HepG2 (cell line): ENCODE measurements around the gene PAFAH1B1. TPM values are rescaled to one million over a fixed set of nuclear protein-coding genes. Genes with fewer than 3 reads are reported as not detected.

Source experiments
- CTCF ChIP-seq: sonication (generic); formaldehyde crosslinking; IDR thresholded peaks from 2 replicates; pipeline ENCODE4 v1.5.0; 2020; ENCODE audit warnings: mild to moderate bottlenecking, missing genetic modification reagents, moderate library complexity
- IKZF1 ChIP-seq: fragments of 450-650 bp; IDR thresholded peaks from 2 replicates; pipeline ENCODE4 v1.7.1; 2016
- MTA3 ChIP-seq: sonication (generic); formaldehyde crosslinking; IDR thresholded peaks from 2 replicates; pipeline ENCODE4 v1.4.0; 2020; ENCODE audit warnings: missing genetic modification reagents
- SATB2 ChIP-seq: sonication (generic); formaldehyde crosslinking; IDR thresholded peaks from 2 replicates; pipeline ENCODE4 v1.5.0; 2020; ENCODE audit warnings: missing genetic modification reagents
- SETDB1 ChIP-seq: sonication (generic); formaldehyde crosslinking; IDR thresholded peaks from 2 replicates; pipeline ENCODE4 v1.5.1; 2020; ENCODE audit warnings: missing genetic modification reagents, mild to moderate bottlenecking, borderline replicate concordance
- SIN3B ChIP-seq: fragments of 150-350 bp; IDR thresholded peaks from 2 replicates; pipeline ENCODE4 v1.6.1; 2014; ENCODE audit warnings: low read length
- SMARCE1 ChIP-seq: fragments of 450-650 bp; IDR thresholded peaks from 2 replicates; pipeline ENCODE4 v1.6.1; 2017; ENCODE audit warnings: borderline replicate concordance
- STAG1 ChIP-seq: sonication (generic); formaldehyde crosslinking; IDR thresholded peaks from 2 replicates; pipeline ENCODE4 v1.4.0; 2020; ENCODE audit warnings: missing genetic modification reagents
- TRIM22 ChIP-seq: fragments of 450-650 bp; IDR thresholded peaks from 2 replicates; pipeline ENCODE4 v1.6.1; 2017
- U2AF1 ChIP-seq: fragments of 200-400 bp; formaldehyde crosslinking; optimal IDR thresholded peaks from 2 replicates; pipeline ENCODE3; 2017; ENCODE audit warnings: mild to moderate bottlenecking, low read depth, low read length
- ZBED4 ChIP-seq: sonication (generic); formaldehyde crosslinking; IDR thresholded peaks from 2 replicates; pipeline ENCODE4 v1.4.0; 2020; ENCODE audit warnings: missing genetic modification reagents, borderline replicate concordance
- ZBTB43 ChIP-seq: sonication (generic); formaldehyde crosslinking; conservative IDR thresholded peaks from 2 replicates; pipeline ENCODE4 v1.4.0; 2020; ENCODE audit warnings: missing genetic modification reagents
- ZKSCAN8 ChIP-seq: IDR thresholded peaks from 2 replicates; pipeline ENCODE4 v1.6.1; 2016; ENCODE audit warnings: borderline replicate concordance, missing genetic modification reagents, missing compliant biosample characterization
- ZNF101 ChIP-seq: sonication (generic); formaldehyde crosslinking; IDR thresholded peaks from 2 replicates; pipeline ENCODE4 v1.4.0; 2020; ENCODE audit warnings: mild to moderate bottlenecking, low read depth, missing genetic modification reagents, borderline replicate concordance
- ZNF354B ChIP-seq: sonication (generic); formaldehyde crosslinking; IDR thresholded peaks from 2 replicates; pipeline ENCODE4 v1.8.0; 2022; ENCODE audit warnings: mild to moderate bottlenecking, missing genetic modification reagents
- ZNF383 ChIP-seq: sonication (generic); formaldehyde crosslinking; IDR thresholded peaks from 2 replicates; pipeline ENCODE4 v1.4.0; 2020; ENCODE audit warnings: missing genetic modification reagents, mild to moderate bottlenecking, borderline replicate concordance
- ZNF451 ChIP-seq: sonication (generic); formaldehyde crosslinking; IDR thresholded peaks from 2 replicates; pipeline ENCODE4 v1.5.0; 2020; ENCODE audit warnings: mild to moderate bottlenecking, missing genetic modification reagents
- ZNF652 ChIP-seq: IDR thresholded peaks from 2 replicates; pipeline ENCODE4 v1.6.1; 2016; ENCODE audit warnings: low read depth, borderline replicate concordance
- ZNF660 ChIP-seq: sonication (generic); formaldehyde crosslinking; IDR thresholded peaks from 2 replicates; pipeline ENCODE4 v1.5.1; 2020; ENCODE audit warnings: mild to moderate bottlenecking, low read depth, missing genetic modification reagents, borderline replicate concordance
- ZNF674 ChIP-seq: sonication (generic); formaldehyde crosslinking; IDR thresholded peaks from 2 replicates; pipeline ENCODE4 v1.5.0; 2020; ENCODE audit warnings: low read depth, mild to moderate bottlenecking, missing genetic modification reagents
- ZSCAN30 ChIP-seq: sonication (generic); formaldehyde crosslinking; IDR thresholded peaks from 2 replicates; pipeline ENCODE4 v1.5.0; 2020; ENCODE audit warnings: mild to moderate bottlenecking, missing genetic modification reagents
- polyA plus RNA-seq, 8 experiments: library from polyadenylated mRNA; depleted of rRNA in 3 of 8; stranded (reverse) in 7 of 8; unstranded in 1 of 8; fragments of >200 nt; fragmentation: Illumina TruSeq in 4 of 8; extraction: Trizol in 4 of 8; gene quantifications; 2 replicates each; pipeline versions ENCODE4 v1.2.1 to v1.2.3, GENCODE V29; 2011 to 2016; ENCODE audit warnings: low read depth in 4 of 8, missing spikeins in 1 of 8, mixed read lengths in 1 of 8; ENCODE audit not compliant: insufficient read depth in 1 of 8
- total RNA-seq, 5 experiments: library from RNA; depleted of rRNA; stranded (reverse); fragments of >200 nt; fragmentation: Illumina TruSeq; extraction: Trizol; gene quantifications; 2 replicates each; pipeline ENCODE4 v1.2.3, GENCODE V29; 2016; ENCODE audit warnings: low read depth in 1 of 5

Gene PAFAH1B1
- total and polyA plus RNA-seq, 2 of the 13 experiments (the other 11 are each of a cell fraction or from before 2014, with no cell fraction given) = 46.0 to 64.9 TPM

GRCh38 chr17:2724784-2725164 is 131.3 kb downstream of the PAFAH1B1 start (continued):
- TF ChIP-seq ZSCAN30 (CRISPR knock-in tag) = no peak
- no peak for TF ChIP-seq ZBED4
- TF ChIP-seq TRIM22 = no peak
- TF ChIP-seq CTCF = peak; percentile 50; the same call in 1 of the 2 replicates
- TF ChIP-seq ZNF383 (CRISPR knock-in tag) = no peak
- no peak for TF ChIP-seq SIN3B
- no peak for TF ChIP-seq ZKSCAN8 (CRISPR knock-in tag)
- TF ChIP-seq ZNF101 (CRISPR knock-in tag) = no peak
- TF ChIP-seq ZNF354B = no peak
- TF ChIP-seq ZBTB43 (CRISPR knock-in tag) = peak; percentile 76
- TF ChIP-seq SATB2 (CRISPR knock-in tag) = no peak
- no peak for TF ChIP-seq MTA3 (CRISPR knock-in tag)
- TF ChIP-seq STAG1 = peak; percentile 22; the same call in 1 of the 2 replicates
- TF ChIP-seq ZNF652 (CRISPR knock-in tag) = no peak
- TF ChIP-seq SETDB1 (CRISPR knock-in tag) = no peak
- TF ChIP-seq SMARCE1 = no peak
- no peak for TF ChIP-seq ZNF674 (CRISPR knock-in tag)
- TF ChIP-seq ZNF660 (CRISPR knock-in tag) = no peak
- TF ChIP-seq IKZF1 = no peak
- no peak for TF ChIP-seq ZNF451 (CRISPR knock-in tag)
- no peak for TF ChIP-seq U2AF1
